GM12865 (cell line): ENCODE results near the gene MICA.
"Not testable (repeated sequence)": the region's sequence is repeated elsewhere in the genome, so short reads cannot be mapped to it uniquely, and the experiment has no call there.

Experiments
- DNase-seq: peaks from one replicate; pipeline ENCODE4 v3.0.0; 2010; ENCODE audit warnings: low read depth
- H3K4me3 ChIP-seq: 2 replicates; pipeline ENCODE4 v1.5.1; 2011; ENCODE audit warnings: mild to moderate bottlenecking, low read depth, low read length, control low read depth
- CTCF ChIP-seq: IDR thresholded peaks from 2 replicates; pipeline ENCODE4 v1.5.1; 2011; ENCODE audit warnings: low read length, control low read depth, low read depth, inconsistent platforms; ENCODE audit not compliant: insufficient read depth; ENCODE audit errors: missing control alignments

The MICA gene

GRCh38 chr6:31400467-31401289 is 2.7 kb upstream of the MICA start:
- peak overlapping the region; percentile 94 for H3K4me3 ChIP-seq
- DNase-seq, result peak; percentile 88
- no peak for TF ChIP-seq CTCF

GRCh38 chr6:31401403-31401802 is 2.0 kb upstream of the MICA start:
- peak; percentile 12 for DNase-seq
- no peak for TF ChIP-seq CTCF
- H3K4me3 ChIP-seq, result peak overlapping the region; percentile 94

GRCh38 chr6:31402324-31403282 is 792 bp upstream of the MICA start:
- DNase-seq, result peak; percentile 47
- peak overlapping the region; percentile 94 for H3K4me3 ChIP-seq
- no peak for TF ChIP-seq CTCF

GRCh38 chr6:31404061-31404364 is 618 bp downstream of the MICA start:
- not testable (repeated sequence) for DNase-seq
- H3K4me3 ChIP-seq, result peak overlapping the region; percentile 94

GRCh38 chr6:31405996-31406395 is 2.6 kb downstream of the MICA start:
- DNase-seq, result no peak
- H3K4me3 ChIP-seq, result no peak overlapping the region
- TF ChIP-seq CTCF, result no peak

- no peak overlapping the region for H3K4me3 ChIP-seq
- TF ChIP-seq CTCF, result no peak
These were observed 4.3 kb downstream of the MICA start for GRCh38 chr6:31407699-31408098.

GRCh38 chr6:31412506-31412905 is 9.1 kb downstream of the MICA start:
- TF ChIP-seq CTCF, result no peak
- no peak overlapping the region for H3K4me3 ChIP-seq
- DNase-seq, result no peak

More at GRCh38 chr6:31407699-31408098, 4.3 kb downstream of the MICA start:
- DNase-seq, result no peak

GRCh38 chr6:31414148-31414770 is 10.9 kb downstream of the MICA start:
- H3K4me3 ChIP-seq, DNase-seq: not testable (repeated sequence)
